Stimulated activated CD8-positive, alpha-beta memory T cell treated with anti-CD3 and anti-CD28 coated beads, Interleukin-12 subunit alpha, Interleukin-12 subunit beta, amount 100 ng/mL, for 24 hours (primary cell): Measurements from ENCODE around the gene ARL15.

Experiments used
- DNase-seq: peaks from one replicate; pipeline ENCODE4 v3.0.0-alpha.2; 2020; ENCODE audit errors: extremely low read depth

Gene ARL15

GRCh38 chr5:54159153-54159892 lies 151.1 kb downstream of the ARL15 start:
- DNase-seq: no peak

GRCh38 chr5:54156577-54156976 lies 153.8 kb downstream of the ARL15 start:
- no peak for DNase-seq

- DNase-seq: no peak
Measured at GRCh38 chr5:54150841-54151240, 159.5 kb downstream of the ARL15 start.

GRCh38 chr5:54148858-54149257 lies 161.5 kb downstream of the ARL15 start:
- DNase-seq: no peak

- no peak for DNase-seq
Measured at GRCh38 chr5:54148067-54148845, 162.1 kb downstream of the ARL15 start.

- DNase-seq: no peak
Measured at GRCh38 chr5:54146916-54147315, 163.5 kb downstream of the ARL15 start.

- DNase-seq: no peak
Measured at GRCh38 chr5:54146390-54146789, 164.0 kb downstream of the ARL15 start.

- no peak for DNase-seq
Measured at GRCh38 chr5:54140247-54140840, 170.0 kb downstream of the ARL15 start.

GRCh38 chr5:54136516-54137440 lies 173.6 kb downstream of the ARL15 start:
- DNase-seq: no peak

- DNase-seq: no peak
Measured at GRCh38 chr5:54135042-54135441, 175.3 kb downstream of the ARL15 start.

GRCh38 chr5:54133917-54134316 lies 176.5 kb downstream of the ARL15 start:
- no peak for DNase-seq

- no peak for DNase-seq
Measured at GRCh38 chr5:54120473-54120872, 189.9 kb downstream of the ARL15 start.

GRCh38 chr5:54117957-54118356 lies 192.4 kb downstream of the ARL15 start:
- no peak for DNase-seq

- DNase-seq: no peak
Measured at GRCh38 chr5:54115735-54116403, 194.5 kb downstream of the ARL15 start.

GRCh38 chr5:54113060-54113459 lies 197.3 kb downstream of the ARL15 start:
- no peak for DNase-seq

GRCh38 chr5:54109626-54110330 lies 200.6 kb downstream of the ARL15 start:
- DNase-seq: no peak

- DNase-seq: no peak
Measured at GRCh38 chr5:54108136-54108535, 202.2 kb downstream of the ARL15 start.

- DNase-seq: no peak
Measured at GRCh38 chr5:54103871-54104270, 206.5 kb downstream of the ARL15 start.

GRCh38 chr5:54098267-54098666 lies 212.1 kb downstream of the ARL15 start:
- DNase-seq: no peak

GRCh38 chr5:54095969-54096368 lies 214.4 kb downstream of the ARL15 start:
- DNase-seq: no peak

- no peak for DNase-seq
Measured at GRCh38 chr5:54094706-54095105, 215.7 kb downstream of the ARL15 start.
